ENCODE measurements around the gene GIPC3. TPM values are rescaled to one million over a fixed set of nuclear protein-coding genes. Genes with fewer than 3 reads are reported as not detected.

The GIPC3 gene
- total RNA-seq, 2 donors from 2014 or later = 0.93 to 1.5 TPM

DNA sequence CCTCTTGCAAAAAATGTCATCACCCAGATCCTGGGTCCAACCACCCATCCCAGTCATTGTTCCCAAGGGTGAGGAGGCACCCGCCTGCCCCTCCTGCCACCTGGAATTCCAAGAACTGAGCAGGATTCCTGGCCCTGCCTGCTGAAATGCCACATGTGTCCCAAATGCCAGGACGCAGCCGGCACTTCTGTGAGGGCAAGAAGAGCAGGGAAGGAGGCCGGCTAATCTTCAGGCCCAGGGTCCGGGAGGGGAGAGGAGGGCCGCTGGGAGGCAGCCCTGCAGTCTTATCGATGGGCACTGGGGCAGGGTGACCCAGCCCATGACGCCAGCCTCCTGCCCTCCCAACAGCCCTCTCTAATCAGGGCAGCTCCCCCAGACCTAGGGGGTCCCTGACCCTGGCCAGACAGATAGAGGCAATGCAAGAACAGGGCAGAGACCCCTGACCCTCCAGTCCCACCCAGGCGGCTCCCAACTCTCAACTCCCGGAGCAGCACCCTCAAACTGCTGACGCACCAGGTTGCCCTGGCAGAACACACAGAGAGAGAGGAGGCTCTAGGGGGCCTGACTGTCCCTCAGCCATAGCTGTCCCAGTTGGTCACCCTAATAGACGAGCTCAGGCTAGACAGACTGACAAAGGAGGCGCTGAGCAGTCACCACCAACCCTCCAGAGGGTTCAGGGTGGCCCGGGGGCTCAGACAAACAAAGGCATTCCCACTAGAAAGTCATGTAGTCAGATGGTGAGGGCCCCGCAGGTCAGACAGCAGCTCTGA lies 29.4 kb upstream of the GIPC3 start:
- Histone ChIP-seq H3K36me3 (ENCODE audit: control insufficient read depth, insufficient read depth, low read length) (no peaks in the 10 kb centered on the region), H3K4me3 (ENCODE audit: low read length) (peak overlapping the region; percentile 85), H3K27ac (ENCODE audit: low read depth, low read length) (no peak overlapping the region), H3K27me3 (ENCODE audit: control insufficient read depth, insufficient read depth, low read length, poor library complexity, severe bottlenecking) (no peaks in the 10 kb centered on the region), H3K9ac (ENCODE audit: extremely low read depth, low read length, poor library complexity, severe bottlenecking) (no peak overlapping the region), H3K4me1 (ENCODE audit: control insufficient read depth, insufficient read depth, low read length) (no peaks in the 10 kb centered on the region), H3K9me3 (ENCODE audit: control insufficient read depth, low read length) (no peaks in the 10 kb centered on the region)
- H3K36me3 Mint-ChIP-seq (ENCODE audit: low read depth) = peaks cover 3% of the 10 kb centered on the region
- H3K27ac Mint-ChIP-seq = no peak overlapping the region
- H3K27me3 Mint-ChIP-seq (ENCODE audit: insufficient read depth) = peaks cover 15% of the 10 kb centered on the region
- peaks cover 4% of the 10 kb centered on the region for H3K4me1 Mint-ChIP-seq
- peak overlapping the region; percentile 73 for H3K4me3 Mint-ChIP-seq
- TF ChIP-seq, protein P1, sequence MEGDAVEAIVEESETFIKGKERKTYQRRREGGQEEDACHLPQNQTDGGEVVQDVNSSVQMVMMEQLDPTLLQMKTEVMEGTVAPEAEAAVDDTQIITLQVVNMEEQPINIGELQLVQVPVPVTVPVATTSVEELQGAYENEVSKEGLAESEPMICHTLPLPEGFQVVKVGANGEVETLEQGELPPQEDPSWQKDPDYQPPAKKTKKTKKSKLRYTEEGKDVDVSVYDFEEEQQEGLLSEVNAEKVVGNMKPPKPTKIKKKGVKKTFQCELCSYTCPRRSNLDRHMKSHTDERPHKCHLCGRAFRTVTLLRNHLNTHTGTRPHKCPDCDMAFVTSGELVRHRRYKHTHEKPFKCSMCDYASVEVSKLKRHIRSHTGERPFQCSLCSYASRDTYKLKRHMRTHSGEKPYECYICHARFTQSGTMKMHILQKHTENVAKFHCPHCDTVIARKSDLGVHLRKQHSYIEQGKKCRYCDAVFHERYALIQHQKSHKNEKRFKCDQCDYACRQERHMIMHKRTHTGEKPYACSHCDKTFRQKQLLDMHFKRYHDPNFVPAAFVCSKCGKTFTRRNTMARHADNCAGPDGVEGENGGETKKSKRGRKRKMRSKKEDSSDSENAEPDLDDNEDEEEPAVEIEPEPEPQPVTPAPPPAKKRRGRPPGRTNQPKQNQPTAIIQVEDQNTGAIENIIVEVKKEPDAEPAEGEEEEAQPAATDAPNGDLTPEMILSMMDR (conservative IDR thresholded peaks at IDR 0.05) = no peak
- DNase-seq = no peak
- 89 to 93% methylated on average over 6 to 15 of the region's 15 CpGs for WGBS, 2 experiments (ENCODE audit: insufficient coverage in 1 of 2, insufficient read length in 1 of 2)
- no peaks in the 10 kb centered on the region for H3K9me3 Mint-ChIP-seq

DNA sequence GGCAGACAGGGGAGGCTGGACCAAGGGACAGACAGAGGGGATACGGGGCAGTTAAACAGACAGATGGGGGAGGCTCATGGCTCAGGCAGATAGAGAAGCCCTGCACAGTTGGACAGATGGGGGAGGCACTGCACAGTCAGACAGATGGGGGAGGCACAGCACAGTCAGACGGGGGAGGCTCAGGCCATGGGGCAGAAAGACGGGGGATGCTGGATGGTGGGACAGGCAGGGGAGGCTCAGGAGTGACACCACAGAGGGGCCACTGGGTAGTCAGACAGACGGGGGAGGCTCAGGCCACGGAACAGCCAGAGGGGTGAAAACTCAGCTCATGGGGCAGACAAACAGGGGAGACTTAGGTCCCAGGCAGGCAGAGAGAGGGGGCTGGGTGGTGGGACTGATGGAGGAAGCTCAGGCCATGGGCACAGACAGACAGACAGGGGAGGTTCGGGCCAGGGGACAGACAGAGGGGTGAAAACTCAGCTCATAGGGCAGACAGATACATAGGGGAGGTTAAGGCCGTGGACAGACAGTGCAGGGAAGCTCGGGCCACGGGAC lies 28.8 kb upstream of the GIPC3 start:
- DNase-seq = peak; percentile 47
- H3K27ac Mint-ChIP-seq = peak overlapping the region; percentile 88

DNA sequence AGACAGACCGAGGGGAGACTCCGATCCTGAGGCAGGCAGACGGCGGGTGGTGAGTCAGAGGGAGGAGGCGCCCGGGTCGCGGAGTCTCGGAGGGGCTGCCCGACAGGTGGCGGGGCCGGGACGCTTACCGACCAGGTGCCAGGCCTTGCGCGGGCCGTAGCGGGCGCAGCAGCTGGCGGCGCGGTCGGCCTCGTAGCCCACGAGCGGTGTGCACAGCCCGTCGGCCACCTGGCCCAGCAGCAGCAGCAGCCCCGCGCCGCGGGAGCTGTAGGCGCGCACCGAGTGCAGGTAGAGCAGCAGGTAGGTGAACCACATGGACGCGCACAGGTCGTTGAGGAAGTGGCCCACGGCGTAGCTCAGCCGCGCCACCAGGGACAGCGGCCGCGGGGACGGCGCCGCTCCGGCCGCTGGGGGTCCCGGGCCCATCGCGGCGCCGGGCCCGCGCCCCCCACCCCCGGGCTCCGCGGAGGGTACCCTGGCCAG lies 28.3 kb upstream of the GIPC3 start:
- H3K27ac ChIP-seq (ENCODE audit: low read depth, low read length) = no peak overlapping the region

More for the DNA sequence above, 28.8 kb upstream of the GIPC3 start:
- no peaks in the 10 kb centered on the region for H3K9me3 Mint-ChIP-seq
- H3K4me1 Mint-ChIP-seq = peaks cover 4% of the 10 kb centered on the region
- Histone ChIP-seq H3K27ac (ENCODE audit: low read depth, low read length) (no peak overlapping the region), H3K4me1 (ENCODE audit: control insufficient read depth, insufficient read depth, low read length) (no peaks in the 10 kb centered on the region), H3K27me3 (ENCODE audit: control insufficient read depth, insufficient read depth, low read length, poor library complexity, severe bottlenecking) (no peaks in the 10 kb centered on the region), H3K9ac (ENCODE audit: extremely low read depth, low read length, poor library complexity, severe bottlenecking) (peak overlapping the region; percentile 38), H3K36me3 (ENCODE audit: control insufficient read depth, insufficient read depth, low read length) (no peaks in the 10 kb centered on the region), H3K9me3 (ENCODE audit: control insufficient read depth, low read length) (no peaks in the 10 kb centered on the region), H3K4me3 (ENCODE audit: low read length) (peak overlapping the region; percentile 85)
- peak overlapping the region; percentile 73 for H3K4me3 Mint-ChIP-seq
- H3K36me3 Mint-ChIP-seq (ENCODE audit: low read depth) = peaks cover 2% of the 10 kb centered on the region
- H3K27me3 Mint-ChIP-seq (ENCODE audit: insufficient read depth) = peaks cover 15% of the 10 kb centered on the region
- WGBS, 2 experiments (ENCODE audit: insufficient coverage in 1 of 2, insufficient read length in 1 of 2) = 50 to 52% methylated on average over 4 to 9 of the region's 9 CpGs
- TF ChIP-seq, protein P1 (conservative IDR thresholded peaks at IDR 0.05) = no peak

More for the DNA sequence above, 28.3 kb upstream of the GIPC3 start:
- peaks cover 18% of the 10 kb centered on the region for H3K27me3 Mint-ChIP-seq (ENCODE audit: insufficient read depth)
- H3K27me3 ChIP-seq (ENCODE audit: control insufficient read depth, insufficient read depth, low read length, poor library complexity, severe bottlenecking) = no peaks in the 10 kb centered on the region
- TF ChIP-seq, protein P1 (conservative IDR thresholded peaks at IDR 0.05) = no peak
- H3K4me3 ChIP-seq (ENCODE audit: low read length) = peak overlapping the region; percentile 85
- H3K27ac Mint-ChIP-seq = peak overlapping the region; percentile 88
- no peaks in the 10 kb centered on the region for H3K9me3 Mint-ChIP-seq
- H3K36me3 Mint-ChIP-seq (ENCODE audit: low read depth) = peaks cover 2% of the 10 kb centered on the region
- peak; percentile 74 for DNase-seq
- no peaks in the 10 kb centered on the region for H3K36me3 ChIP-seq (ENCODE audit: control insufficient read depth, insufficient read depth, low read length)
- no peaks in the 10 kb centered on the region for H3K4me1 ChIP-seq (ENCODE audit: control insufficient read depth, insufficient read depth, low read length)
- WGBS, 2 experiments (ENCODE audit: insufficient coverage in 1 of 2, insufficient read length in 1 of 2) = 1 to 2% methylated on average over 16 to 60 of the region's 60 CpGs
- H3K9me3 ChIP-seq (ENCODE audit: control insufficient read depth, low read length) = no peaks in the 10 kb centered on the region
- peak overlapping the region; percentile 38 for H3K9ac ChIP-seq (ENCODE audit: extremely low read depth, low read length, poor library complexity, severe bottlenecking)
- H3K4me1 Mint-ChIP-seq = peaks cover 4% of the 10 kb centered on the region
- H3K4me3 Mint-ChIP-seq = peak overlapping the region; percentile 73

Measured in endodermal cell (in vitro differentiated cells).